Kidney epithelial cell (primary cell): ENCODE results near the gene GPC1. TPM values are rescaled to one million over a fixed set of nuclear protein-coding genes. Genes with fewer than 3 reads are reported as not detected.

Experiments
- DNase-seq: peaks from one replicate; pipeline ENCODE4 v3.0.0-alpha.2; 2010; ENCODE audit warnings: low read depth
- H3K27me3 ChIP-seq: 2 replicates; pipeline ENCODE4 v1.6.0; 2011; ENCODE audit warnings: low read length; ENCODE audit not compliant: control insufficient read depth, insufficient read depth
- H3K36me3 ChIP-seq: 2 replicates; pipeline ENCODE4 v1.5.1; 2011; ENCODE audit warnings: low read length; ENCODE audit not compliant: control insufficient read depth, insufficient read depth
- H3K4me3 ChIP-seq: 2 replicates; pipeline ENCODE4 v1.5.1; 2011; ENCODE audit warnings: low read depth, mild to moderate bottlenecking, control low read depth, low read length
- total RNA-seq: library from RNA; depleted of rRNA; stranded (reverse); fragments of >200 nt; gene quantifications from 2 replicates; pipeline ENCODE4 v1.2.3, GENCODE V29; 2015
- TF ChIP-seq, protein P1 (sequence below): IDR thresholded peaks from 2 replicates; pipeline ENCODE4 v1.5.1; 2011; ENCODE audit warnings: mild to moderate bottlenecking, moderate library complexity, low read length, control low read depth, inconsistent platforms; ENCODE audit not compliant: insufficient read depth, poor library complexity, severe bottlenecking

GPC1 gene
- total RNA-seq, 1 donor from 2014 or later: 75.2 TPM

DNA sequence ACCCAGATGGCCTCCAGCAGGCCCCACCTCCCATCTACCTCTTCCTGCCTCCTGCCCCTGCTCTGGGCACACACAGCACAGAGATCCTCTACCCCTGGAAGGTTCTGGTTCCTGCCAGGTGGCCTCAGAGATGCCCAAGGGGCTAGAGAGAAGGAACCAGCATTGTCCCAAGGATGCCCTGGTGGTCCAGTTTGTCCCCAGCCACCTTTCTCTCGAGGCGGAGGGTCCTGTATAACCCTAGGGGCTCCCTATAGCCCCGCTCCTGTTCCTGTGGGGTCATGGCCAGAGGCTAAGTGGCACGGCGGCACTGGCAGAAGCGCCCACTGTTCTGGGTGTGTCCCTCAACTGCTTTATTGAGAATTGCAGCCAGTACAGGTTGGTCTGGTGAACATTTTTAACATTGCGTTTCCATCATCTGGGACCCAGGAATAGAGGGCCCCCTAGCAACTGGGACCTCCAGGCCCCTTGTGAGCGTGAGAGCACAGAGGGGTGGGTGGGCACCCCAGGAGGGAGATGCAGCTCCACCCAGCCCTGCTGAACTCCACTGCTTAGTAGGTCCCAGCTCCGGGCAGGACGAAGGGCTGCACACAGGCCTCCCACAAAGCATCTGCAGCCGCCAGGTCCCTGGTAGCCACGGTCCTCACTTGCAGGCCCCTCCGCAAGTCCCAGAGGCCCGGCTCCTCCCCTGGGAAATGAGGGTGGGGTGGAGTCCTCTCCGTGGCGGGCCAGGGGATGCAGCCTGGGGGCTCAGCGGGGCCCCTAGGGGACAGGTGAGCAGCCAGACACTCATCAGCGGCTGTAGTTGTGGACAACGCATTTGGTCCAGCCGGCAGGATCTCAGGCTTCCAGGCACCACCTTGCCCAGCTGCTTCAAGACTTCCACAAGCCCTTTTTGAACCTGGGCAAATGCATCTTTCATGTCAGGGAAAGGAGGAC is 33.1 kb downstream of the GPC1 start:
- Histone ChIP-seq H3K4me3 (no peak overlapping the region), H3K36me3 (no peaks in the 10 kb centered on the region), H3K27me3 (no peaks in the 10 kb centered on the region)
- no peak for DNase-seq
- TF ChIP-seq, protein P1, sequence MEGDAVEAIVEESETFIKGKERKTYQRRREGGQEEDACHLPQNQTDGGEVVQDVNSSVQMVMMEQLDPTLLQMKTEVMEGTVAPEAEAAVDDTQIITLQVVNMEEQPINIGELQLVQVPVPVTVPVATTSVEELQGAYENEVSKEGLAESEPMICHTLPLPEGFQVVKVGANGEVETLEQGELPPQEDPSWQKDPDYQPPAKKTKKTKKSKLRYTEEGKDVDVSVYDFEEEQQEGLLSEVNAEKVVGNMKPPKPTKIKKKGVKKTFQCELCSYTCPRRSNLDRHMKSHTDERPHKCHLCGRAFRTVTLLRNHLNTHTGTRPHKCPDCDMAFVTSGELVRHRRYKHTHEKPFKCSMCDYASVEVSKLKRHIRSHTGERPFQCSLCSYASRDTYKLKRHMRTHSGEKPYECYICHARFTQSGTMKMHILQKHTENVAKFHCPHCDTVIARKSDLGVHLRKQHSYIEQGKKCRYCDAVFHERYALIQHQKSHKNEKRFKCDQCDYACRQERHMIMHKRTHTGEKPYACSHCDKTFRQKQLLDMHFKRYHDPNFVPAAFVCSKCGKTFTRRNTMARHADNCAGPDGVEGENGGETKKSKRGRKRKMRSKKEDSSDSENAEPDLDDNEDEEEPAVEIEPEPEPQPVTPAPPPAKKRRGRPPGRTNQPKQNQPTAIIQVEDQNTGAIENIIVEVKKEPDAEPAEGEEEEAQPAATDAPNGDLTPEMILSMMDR: no peak

DNA sequence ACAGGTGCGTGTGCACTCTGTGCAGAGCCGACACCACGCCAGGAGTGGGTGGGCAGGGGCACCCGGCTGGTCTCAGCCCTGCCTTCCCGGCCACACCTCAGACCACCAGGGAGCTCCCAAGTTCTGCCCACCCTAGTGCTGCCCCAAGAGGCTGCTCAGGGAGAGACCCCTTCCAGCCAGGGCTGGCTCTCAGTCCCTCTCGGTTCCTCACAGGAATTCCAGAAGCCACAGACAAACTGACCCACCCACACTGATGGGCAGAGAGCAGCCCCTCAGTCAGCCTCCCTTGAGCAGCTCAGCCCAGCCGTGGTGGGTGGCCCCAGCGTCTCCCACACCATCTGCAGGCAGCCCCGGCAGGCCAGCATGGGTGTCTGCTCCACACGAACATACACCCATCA is 33.8 kb downstream of the GPC1 start:
- TF ChIP-seq, protein P1: no peak
- no peak for DNase-seq

DNA sequence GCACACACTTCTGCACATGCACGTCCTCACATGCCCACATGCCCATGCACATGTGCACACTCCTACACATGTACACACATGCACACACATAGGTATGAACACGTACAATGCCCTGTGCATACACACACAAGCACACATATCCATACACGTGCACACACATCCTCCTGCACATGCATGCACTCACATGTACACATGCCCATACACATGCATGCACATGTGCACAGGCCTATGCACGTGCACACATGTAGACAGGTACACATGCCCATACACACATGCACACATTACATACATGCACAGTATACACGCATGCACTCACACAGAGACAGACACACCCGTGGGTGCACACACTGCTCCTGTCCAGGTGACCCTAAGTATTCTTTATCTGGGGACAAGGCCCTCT is 34.3 kb downstream of the GPC1 start:
- Histone ChIP-seq H3K36me3 (no peaks in the 10 kb centered on the region), H3K4me3 (no peak overlapping the region), H3K27me3 (no peaks in the 10 kb centered on the region)
- TF ChIP-seq, protein P1: no peak
- DNase-seq: no peak

More for the DNA sequence above, 33.8 kb downstream of the GPC1 start:
- Histone ChIP-seq H3K27me3 (no peaks in the 10 kb centered on the region), H3K4me3 (no peak overlapping the region), H3K36me3 (no peaks in the 10 kb centered on the region)

DNA sequence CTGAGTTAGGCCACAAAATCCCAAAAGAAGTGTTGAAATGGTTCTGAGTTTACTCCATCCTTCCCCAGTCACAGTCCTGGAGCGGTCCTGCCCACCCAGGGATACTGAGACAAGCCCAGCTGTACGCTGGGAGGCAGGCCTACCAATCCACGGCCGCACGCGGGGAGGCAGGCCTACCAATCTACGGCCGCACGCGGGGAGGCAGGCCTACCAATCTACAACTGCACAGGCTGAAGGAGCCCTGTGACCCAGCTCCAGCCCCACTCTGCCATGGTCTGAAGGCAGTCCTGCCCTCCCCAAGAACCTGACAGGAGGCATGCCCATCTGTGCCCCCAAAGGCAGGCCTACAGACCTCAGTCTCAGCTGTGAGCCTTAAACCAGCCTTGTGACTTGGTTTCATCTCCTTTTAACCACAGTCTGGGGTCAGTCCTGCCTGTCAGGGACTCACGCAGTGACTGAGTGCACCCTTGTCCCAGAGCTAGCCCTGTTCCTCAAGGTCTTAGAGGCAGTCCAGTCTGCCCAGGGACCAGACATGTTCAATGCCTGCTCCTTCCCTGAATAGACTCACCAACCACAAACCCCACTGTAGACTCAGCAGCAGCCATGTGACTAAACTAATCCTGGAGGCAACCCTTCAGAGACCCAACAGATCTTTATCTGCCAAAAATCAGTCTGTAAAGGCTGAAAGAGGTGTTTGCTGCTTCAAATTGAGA is 36.8 kb downstream of the GPC1 start:
- DNase-seq: no peak
- Histone ChIP-seq H3K27me3 (no peaks in the 10 kb centered on the region), H3K4me3 (no peak overlapping the region), H3K36me3 (no peaks in the 10 kb centered on the region)
- TF ChIP-seq, protein P1: no peak

DNA sequence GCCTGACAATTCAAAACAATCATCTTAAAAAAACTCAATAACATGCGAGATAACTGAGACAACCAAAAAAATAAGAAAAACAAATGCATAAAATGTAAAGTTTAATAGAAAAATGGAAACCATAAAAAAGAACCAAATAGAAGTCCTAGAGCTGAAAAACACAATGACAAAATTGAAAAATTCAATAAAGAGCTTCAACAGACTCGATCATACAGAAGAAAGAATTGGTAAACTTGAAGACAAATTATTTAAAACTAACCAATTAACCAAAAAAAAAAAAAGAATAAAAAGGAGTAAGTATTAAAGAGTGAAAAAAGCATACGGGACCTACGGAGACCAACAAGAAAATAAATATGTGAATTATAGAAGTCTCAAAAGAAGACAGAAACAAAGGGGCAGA is 37.7 kb downstream of the GPC1 start:
- Histone ChIP-seq H3K4me3 (no peak overlapping the region), H3K36me3 (no peaks in the 10 kb centered on the region), H3K27me3 (no peaks in the 10 kb centered on the region)
- no peak for DNase-seq
- TF ChIP-seq, protein P1: no peak
